RWPE2 (cell line): ENCODE measurements around the gene KIF3B.
"Not testable (repeated sequence)": the region's sequence is repeated elsewhere in the genome, so short reads cannot be mapped to it uniquely, and the experiment has no call there.

Experiments used
- ATAC-seq: fragments of 200-7000 bp; cut with Tn5 transposase; 3 replicates; pipeline ENCODE4 v1.9.1; 2021; ENCODE audit warnings: low read depth
- DNase-seq: peaks from one replicate; pipeline ENCODE4 v3.0.0-alpha.2; 2020; ENCODE audit warnings: low spot score
- H3K27ac ChIP-seq: fragments of 450-650 bp; 2 replicates; pipeline ENCODE4 v1.5.1; 2017; ENCODE audit warnings: mild to moderate bottlenecking; ENCODE audit not compliant: poor library complexity, severe bottlenecking
- H3K27me3 ChIP-seq: fragments of 250-450 bp; sonication (Bioruptor Pico); 2 replicates; pipeline ENCODE4 v1.5.1; 2021; ENCODE audit warnings: mild to moderate bottlenecking, moderate library complexity; ENCODE audit not compliant: insufficient read depth, poor library complexity, severe bottlenecking
- H3K36me3 ChIP-seq: fragments of 250-450 bp; sonication (Bioruptor Pico); 2 replicates; pipeline ENCODE4 v1.5.1; 2020; ENCODE audit warnings: low read depth, mild to moderate bottlenecking, moderate library complexity
- H3K4me1 ChIP-seq: fragments of 250-450 bp; sonication (Bioruptor Pico); 2 replicates; pipeline ENCODE4 v1.5.1; 2021; ENCODE audit warnings: mild to moderate bottlenecking, moderate library complexity; ENCODE audit not compliant: insufficient read depth, poor library complexity, severe bottlenecking
- H3K4me3 ChIP-seq: fragments of 250-450 bp; sonication (Bioruptor Pico); 2 replicates; pipeline ENCODE4 v1.5.1; 2021; ENCODE audit warnings: mild to moderate bottlenecking, moderate library complexity; ENCODE audit not compliant: severe bottlenecking
- H3K9me3 ChIP-seq: fragments of 250-450 bp; sonication (Bioruptor Pico); 2 replicates; pipeline ENCODE4 v1.5.1; 2021; ENCODE audit warnings: mild to moderate bottlenecking, moderate library complexity; ENCODE audit not compliant: severe bottlenecking
- CTCF ChIP-seq: fragments of 450-650 bp; IDR thresholded peaks from one replicate; pipeline ENCODE4 v1.5.1; 2017; ENCODE audit warnings: mild to moderate bottlenecking, moderate library complexity; ENCODE audit not compliant: poor library complexity, severe bottlenecking

The KIF3B gene

DNA sequence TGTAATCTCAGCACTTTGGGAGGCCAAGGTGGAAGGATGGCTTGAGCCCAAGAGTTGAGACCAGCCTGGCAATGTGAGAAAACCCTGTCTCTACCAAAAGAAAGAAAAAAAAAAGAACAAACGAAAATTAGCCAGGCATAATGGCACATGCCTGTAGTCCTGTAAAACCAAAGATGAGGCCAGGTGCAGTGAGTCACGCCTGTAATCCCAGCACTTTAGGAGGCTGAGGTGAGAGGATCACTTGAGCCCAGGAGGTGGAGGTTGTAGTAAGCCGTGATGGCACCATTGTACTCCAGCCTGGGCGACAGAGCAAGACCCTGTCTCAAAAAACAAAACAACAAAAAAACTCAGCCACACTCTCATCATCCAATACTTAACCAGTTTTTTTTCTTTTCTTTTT is 32.5 kb upstream of the KIF3B start:
- Histone ChIP-seq H3K4me1 (no peaks in the 10 kb centered on the region), H3K4me3 (no peak overlapping the region), H3K27me3 (no peaks in the 10 kb centered on the region), H3K27ac (no peak overlapping the region), H3K9me3 (no peaks in the 10 kb centered on the region), H3K36me3 (no peaks in the 10 kb centered on the region)
- DNase-seq (no peak), ATAC-seq (no peak)
- no peak for TF ChIP-seq CTCF

GRCh38 chr20:32246208-32246607 is 31.2 kb upstream of the KIF3B start:
- H3K27ac ChIP-seq, H3K4me3 ChIP-seq, H3K9me3 ChIP-seq, H3K4me1 ChIP-seq, H3K27me3 ChIP-seq, H3K36me3 ChIP-seq, DNase-seq: not testable (repeated sequence)
- ATAC-seq, result peak; percentile 13; the same call in 1 of the 3 replicates

- no peak for DNase-seq
These were observed 29.4 kb upstream of the KIF3B start for GRCh38 chr20:32248043-32248442.

DNA sequence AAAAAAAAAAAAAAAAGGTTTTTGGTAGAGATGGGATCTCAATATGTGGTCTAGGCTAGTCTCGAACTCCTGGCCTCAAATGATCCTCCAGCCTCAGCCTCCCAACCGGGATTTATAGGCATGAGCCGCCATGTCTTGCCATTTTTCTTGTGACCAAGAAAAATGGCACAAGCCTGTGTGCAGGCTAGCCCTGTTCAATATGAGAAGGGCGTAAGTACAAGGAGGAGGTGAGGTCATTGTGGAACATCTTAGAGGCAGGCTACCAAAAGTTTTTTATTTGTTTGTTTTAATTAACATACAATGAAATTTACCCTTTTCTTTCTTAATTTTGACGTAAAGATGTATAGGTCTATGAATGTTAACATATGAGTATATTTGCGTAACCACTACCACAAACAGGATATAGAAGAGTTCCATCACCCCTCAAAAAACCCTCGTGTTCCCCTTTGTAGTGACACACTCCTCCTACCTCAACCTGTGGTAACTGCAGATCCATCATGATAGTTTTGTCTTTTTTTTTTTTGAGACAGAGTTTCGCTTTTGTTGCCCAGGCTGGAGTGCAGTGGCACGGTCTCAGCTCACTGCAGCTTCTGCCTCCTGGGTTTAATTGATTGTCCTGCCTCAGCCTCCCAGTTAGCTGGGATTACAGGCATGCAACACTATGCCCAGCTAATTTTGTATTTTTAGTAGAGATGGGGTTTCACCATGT is 28.3 kb upstream of the KIF3B start:
- H3K4me3 ChIP-seq, result no peak overlapping the region
- no peak overlapping the region for H3K27ac ChIP-seq
- no peaks in the 10 kb centered on the region for H3K4me1 ChIP-seq
- no peaks in the 10 kb centered on the region for H3K36me3 ChIP-seq
- DNase-seq (no peak), ATAC-seq (no peak)
- H3K9me3 ChIP-seq, result no peaks in the 10 kb centered on the region
- no peaks in the 10 kb centered on the region for H3K27me3 ChIP-seq
- TF ChIP-seq CTCF, result no peak

More at GRCh38 chr20:32248043-32248442, 29.4 kb upstream of the KIF3B start:
- H3K9me3 ChIP-seq, result no peaks in the 10 kb centered on the region
- ATAC-seq, result no peak
- no peaks in the 10 kb centered on the region for H3K27me3 ChIP-seq
- no peaks in the 10 kb centered on the region for H3K36me3 ChIP-seq
- no peaks in the 10 kb centered on the region for H3K4me1 ChIP-seq
- no peak for TF ChIP-seq CTCF
- no peak overlapping the region for H3K27ac ChIP-seq
- H3K4me3 ChIP-seq, result no peak overlapping the region

DNA sequence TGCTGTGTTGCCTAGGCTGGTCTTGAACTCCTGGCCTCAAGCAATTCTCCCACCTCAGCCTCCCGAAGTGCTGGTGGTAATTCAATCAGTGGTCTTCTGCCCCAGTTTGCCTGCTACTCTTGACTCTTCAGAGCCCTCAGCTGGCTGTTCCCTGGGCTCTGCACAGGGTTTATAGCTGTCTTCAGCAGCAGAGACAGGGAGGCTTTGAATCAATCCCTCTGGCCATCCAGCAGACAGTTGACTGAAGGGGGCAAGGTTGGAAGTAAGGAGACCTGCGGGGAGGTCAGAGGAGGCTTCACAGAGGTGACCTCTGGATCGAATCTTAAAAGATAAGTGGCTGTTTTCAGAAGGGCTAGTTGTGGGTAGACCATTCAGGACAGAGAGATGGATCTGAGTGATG is 26.0 kb upstream of the KIF3B start:
- DNase-seq, result no peak
- no peak for TF ChIP-seq CTCF
- Histone ChIP-seq H3K9me3 (no peaks in the 10 kb centered on the region), H3K27me3 (no peaks in the 10 kb centered on the region), H3K27ac (no peak overlapping the region), H3K36me3 (no peaks in the 10 kb centered on the region), H3K4me3 (no peak overlapping the region), H3K4me1 (peaks cover 7% of the 10 kb centered on the region)
- ATAC-seq, result peak; percentile 8; the same call in 1 of the 3 replicates
